Stimulated activated CD4-positive, alpha-beta T cell treated with anti-CD3 and anti-CD28 coated beads, Interleukin-2, amount 100 ng/mL, for 48 hours (primary cell): Measurements from ENCODE around the gene AUNIP.
"Not testable (repeated sequence)": the region's sequence is repeated elsewhere in the genome, so short reads cannot be mapped to it uniquely, and the experiment has no call there.

Experiments
- DNase-seq, 2 donors: peaks; one replicate each; pipeline ENCODE4 v3.0.0-alpha.2; 2020

AUNIP gene

DNA sequence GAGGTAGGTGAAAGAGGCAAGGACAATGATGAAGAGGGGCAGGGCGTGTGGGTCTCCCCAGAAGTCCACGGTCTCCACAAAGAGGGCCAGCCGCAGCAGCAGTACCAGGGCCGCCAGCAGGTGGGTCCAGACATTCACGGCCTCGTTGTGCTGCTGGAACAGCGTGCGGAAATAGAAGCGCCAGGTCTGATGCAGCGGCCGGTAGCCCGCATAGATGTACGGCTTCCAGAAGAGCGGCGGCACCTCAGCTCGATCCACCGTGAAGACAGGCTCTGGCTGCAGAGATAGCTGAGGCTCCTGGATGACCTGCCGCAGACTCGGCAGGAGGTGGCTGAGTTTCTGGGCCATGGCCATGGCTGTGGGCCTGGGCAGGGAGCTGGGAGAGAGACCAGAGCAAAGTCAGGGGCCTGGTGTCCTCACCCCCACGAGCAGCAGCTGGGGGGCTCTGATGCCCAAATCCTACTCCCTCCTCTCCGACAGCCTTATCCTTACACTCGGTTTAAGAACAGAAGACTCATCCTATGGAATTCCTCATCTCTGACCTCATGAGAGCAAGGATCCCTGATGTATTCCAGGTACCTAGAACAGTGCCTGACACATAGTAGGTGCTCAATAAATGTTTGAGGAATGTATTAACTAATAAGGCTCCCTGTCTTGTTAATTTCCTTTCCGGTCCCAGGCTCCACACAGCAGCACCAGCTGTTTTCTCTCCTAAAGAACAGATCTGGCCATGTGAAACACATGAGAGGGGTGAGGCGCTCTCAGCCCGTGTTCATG lies 4.4 kb upstream of the AUNIP start:
- DNase-seq: no peak

DNA sequence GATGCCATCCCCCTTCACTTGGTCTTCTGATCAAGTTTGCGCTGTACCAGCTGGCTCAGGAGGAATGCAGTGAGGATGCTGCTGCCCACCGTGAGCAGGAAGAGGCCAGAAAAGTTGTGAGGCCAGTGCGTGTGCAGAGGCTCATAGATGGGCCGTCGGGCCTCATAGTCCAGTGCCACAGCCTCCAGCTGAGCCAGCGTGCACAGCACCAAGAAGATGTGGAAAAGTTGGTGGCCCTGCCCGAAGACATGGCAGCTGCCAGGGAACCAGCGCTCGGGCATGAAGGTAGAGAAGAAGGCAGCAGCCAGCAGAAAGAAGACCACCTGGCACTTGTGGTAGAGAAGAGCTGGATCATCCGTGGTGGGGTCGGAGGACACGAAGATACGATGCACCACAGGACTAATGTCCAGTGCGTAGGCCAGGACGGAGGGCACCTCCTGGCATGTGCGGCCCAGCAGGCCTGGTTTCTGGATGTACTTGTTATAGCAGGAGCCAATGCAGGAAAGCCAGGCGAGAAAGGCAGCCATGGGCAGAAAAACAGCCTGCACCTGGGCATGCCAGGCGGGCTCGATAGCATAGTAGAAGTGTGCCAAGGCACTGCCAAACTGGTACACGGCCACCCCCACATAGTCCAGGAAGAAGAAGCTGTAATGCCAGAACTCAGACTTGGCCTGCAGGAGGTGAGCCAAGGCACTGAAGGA lies 3.7 kb upstream of the AUNIP start:
- no peak for DNase-seq

DNA sequence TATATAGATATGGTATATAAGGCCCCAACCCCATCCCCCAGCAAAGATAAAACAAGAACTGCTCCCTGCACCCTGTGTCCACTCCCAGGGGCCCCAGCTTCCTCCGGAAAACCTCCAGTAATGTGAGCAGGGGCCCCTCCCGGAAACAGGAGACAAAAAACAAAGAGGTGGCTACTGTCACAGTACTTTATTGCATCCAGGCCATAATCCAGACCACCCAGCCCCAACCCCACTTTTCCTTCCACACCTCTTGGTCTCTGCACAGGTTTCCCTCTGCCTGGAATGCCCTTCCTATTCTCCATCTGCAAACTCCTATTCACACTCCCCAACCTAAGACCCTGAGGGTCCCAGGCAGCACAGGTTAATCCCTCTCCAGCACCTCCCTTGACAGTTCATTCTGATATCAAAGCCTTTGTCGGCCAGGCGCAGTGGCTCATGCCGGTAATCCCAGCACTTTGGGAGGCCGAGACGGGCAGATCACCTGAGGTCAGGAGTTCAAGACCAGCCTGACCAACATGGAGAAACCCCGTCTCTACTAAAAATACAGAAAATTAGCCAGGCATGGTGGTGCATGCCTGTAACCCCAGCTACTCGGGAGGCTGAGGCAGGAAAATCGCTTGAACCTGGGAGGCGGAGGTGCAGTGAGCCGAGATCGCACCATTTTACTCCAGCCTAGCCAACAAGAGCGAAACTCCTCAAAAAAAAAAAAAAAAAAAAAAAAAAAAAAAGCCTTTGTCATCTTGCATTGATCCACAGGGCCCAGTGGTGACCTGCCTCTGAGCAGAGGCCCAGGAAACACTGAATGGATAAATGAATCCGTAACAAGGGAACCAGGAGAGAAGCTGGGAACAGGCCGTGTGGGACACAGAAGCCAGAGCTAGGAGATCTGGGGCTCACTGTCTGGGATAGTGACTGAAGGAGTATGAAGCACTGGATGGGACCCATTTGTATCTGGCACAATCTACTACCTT lies 2.3 kb upstream of the AUNIP start:
- no peak for DNase-seq

DNA sequence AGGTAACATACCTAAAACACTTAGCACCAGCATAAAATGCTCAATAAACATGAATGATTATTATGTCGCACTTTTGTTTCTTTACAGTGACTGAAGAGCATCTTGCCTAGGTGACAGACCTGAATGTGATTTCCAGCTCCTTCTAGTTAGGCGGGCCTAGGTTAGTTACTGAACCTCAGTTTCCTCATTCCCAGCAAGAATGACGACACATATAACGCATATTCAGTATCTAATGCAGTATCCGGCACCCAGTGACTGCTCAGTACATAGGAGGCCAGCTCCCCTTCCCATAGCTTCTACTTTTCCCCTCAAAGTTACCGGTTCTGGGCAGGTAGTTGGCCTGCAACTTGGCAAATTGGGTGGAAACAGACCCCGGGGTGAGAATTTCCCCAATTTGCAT lies 763 bp downstream of the AUNIP start:
- no peak for DNase-seq

DNA sequence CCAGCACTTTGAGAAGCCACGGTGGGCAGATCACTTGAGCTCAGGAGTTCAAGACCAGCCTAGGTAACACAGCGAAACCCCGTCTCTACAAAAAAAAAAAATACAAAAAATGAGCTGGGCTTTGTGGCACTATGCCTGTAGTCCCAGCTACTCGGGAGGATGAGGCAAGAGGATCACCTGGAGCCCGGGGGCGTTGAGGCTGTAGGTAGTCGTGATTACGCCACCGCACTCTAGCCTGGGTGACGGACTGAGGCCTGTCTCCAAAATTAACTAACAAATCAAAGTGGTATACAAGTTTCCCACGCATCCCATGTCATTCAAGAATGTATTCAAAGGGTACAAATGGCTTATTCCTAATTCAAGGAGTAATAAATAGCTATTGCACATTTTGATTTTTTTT lies 2.4 kb downstream of the AUNIP start:
- DNase-seq: no peak

DNA sequence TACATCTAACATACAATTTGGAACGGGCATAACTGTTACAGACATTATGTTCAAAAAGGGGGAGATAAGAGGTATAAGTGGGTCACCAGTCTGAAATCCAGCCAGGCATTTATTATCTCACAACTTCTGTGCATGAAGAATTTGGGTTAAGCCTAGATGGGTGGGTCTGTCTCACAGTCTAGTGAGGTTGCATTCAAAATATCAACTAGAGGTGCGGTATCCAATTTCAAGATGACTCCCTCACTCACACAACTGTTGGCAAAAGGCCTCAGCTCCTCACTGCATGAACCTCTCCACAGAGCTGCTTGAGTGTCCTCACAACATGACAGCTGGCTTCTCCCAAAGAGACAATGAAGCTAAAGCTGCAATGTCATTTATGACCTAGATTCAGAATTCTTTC lies 4.7 kb downstream of the AUNIP start:
- DNase-seq: no peak

DNA sequence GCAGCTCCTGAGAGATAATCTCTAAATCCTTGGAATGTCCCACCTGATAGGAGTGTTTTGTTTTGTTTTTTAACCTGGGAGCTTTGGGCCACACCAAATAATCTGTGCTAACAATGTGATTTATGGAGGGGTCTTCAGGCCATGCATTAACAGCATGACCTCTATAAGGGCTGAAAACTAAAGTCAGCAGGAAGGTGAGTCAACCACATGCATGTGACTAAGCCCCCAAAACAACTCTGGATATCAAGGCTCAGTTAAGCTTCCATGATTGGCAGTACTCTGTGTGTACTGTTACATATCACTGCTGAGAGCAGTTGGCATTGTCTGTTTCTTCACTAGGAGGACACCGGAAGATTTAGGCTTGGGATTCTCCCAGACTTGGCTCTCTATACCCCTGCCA lies 10.7 kb downstream of the AUNIP start:
- no peak for DNase-seq

DNA sequence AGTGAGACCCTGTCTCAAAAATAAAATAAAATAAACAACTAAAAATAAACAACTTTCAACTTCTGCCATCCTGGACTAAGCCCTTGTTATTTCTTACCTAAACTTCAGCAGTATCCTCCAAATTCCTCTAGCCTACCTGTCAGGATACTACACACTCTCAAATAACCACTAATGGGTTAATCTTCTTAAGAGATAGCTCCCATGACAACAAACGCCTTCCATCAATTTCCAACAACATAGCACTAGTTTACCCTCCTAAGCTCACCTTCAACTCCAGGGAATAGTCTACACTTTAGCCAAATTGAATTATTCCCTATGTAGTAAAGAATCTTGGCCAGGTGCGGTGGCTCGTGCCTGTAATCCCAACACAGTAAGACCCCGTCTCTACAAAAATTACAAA lies 11.3 kb downstream of the AUNIP start:
- no peak for DNase-seq

DNA sequence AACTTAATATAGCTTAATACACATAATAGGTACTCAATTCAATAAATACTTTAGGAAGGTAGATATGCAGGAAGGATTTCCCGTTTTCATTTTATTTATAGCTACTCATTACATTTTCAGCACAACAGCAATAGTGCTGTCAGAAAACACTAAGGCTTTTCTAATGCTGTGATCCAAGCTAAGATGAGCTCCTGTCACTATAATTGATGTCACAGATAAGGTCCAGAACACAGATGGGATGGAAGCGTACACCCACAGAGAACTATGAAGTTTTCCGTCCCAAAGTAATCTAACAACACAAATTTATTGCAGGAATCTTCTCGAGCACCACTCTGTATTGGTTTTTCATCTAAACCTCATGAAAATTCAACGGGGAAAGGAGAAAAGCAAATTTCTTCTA lies 13.6 kb downstream of the AUNIP start:
- no peak for DNase-seq

DNA sequence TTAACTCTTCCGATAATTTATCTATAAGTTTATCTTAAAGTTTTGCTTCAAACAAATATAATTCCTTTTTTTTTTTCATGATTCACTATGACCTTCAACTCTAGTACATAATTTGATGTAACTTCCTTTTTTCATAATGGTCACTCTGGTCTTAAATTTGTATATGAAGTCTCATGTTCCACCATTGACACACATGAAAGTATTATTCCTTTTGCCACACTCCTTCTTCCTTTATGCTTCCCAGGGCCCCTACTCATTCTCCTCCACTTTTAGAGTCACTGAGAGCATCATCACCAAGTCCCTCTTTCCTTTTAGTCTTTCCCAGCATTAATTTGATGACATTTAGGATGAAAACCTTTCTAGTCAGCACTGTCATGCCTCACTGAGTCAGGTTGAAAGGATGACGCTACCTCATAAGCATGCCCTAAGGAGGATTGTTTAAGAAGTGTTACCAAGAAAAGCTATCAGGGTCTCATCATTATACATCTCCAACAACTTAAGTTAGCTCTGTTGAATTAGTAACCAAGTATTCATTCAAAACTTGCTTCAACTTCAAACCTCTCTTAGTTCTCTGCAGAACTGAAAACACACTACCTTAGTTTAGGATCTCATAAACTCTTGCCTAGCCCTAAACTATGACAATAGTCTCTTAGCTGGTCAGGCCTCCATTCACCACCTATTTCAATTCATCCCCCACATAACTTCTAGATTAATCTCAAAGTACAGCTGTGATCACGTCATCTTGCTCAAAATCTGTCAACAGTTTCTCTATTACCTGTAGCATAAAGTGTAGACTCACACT lies 14.5 kb downstream of the AUNIP start:
- no peak for DNase-seq

DNA sequence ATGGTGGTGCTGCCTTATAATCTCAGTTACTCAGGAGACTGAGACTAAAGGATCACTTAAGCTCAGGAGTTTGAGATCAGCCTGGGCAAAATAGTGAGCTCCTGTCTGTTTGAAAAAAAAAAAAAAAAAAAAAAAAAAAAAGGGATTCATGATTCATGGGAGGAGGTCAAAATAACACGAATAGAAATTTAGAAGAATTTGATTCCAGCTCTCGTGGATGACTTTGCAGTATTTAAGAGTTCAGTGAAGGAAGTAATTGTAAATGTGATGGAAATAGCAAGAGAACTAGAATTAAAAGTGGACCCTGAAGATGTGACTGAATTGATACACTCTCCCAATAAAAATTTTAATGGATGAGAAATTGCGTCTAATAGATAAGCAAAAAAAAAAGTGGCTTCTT lies 15.8 kb downstream of the AUNIP start:
- DNase-seq: no peak

DNA sequence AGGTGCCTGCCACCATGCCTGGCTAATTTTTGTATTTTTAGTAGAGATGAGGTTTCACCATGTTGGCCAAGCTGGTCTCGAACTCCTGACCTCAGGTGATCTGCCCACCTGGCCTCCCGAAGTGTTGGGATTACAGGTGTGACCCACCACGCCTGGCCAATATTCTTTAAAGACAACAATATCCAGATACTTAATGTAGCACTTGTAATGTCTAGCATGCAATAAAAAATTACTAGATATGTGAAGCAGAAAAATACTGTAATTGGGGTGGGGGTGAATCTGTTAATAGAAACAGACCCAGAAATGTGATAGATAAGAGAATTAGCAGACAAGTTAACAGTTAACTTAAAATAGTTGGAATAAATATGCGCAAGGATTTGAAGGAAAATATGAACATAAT lies 19.4 kb downstream of the AUNIP start:
- DNase-seq: not testable (repeated sequence)

DNA sequence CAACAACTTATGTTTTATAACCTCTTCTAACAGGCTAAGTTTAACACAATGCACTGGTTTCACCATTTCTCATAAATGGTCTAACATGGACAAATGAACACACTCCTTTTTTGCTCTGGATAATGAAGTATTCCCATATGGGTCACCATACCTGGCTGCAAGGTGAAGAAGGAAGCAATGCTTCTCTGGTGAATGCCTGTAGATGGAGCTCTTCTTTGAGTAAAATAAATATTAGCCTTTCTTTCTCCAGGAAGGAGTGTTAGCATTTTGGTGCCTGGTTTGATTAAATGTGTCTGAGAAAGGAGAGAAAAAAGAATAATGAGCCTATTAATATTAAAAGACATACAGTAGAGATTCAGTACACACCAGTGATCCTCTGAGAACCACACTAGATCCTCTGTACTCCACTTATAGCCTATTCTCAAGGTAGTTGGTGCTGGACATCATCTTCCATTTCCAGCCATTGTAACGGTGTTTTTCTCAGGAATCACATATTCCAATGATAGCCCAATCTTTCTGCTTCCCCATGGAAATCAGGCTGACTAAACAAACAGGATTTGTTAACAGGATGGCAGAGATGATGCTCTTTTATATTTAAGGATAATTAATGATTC lies 21.9 kb downstream of the AUNIP start:
- no peak for DNase-seq

DNA sequence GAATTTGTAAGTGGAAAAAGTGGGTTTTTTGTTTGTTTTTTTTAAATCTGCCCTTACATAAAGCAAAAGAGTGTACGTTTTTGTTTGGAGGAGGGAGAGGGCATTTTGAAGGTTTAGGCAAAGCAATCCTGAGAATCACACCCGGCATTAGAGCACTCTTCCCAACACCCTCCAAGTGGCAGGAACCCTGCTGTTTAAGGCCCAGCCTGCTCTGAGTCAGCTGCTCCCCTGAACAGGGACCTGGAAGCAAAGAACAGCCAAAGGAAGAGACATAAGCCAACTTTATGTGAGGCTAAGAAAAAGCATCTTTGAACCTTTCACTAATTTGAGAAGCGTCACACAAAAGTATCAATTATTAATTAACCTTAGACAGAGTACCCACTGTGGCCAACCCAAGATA lies 22.6 kb downstream of the AUNIP start:
- DNase-seq: no peak

DNA sequence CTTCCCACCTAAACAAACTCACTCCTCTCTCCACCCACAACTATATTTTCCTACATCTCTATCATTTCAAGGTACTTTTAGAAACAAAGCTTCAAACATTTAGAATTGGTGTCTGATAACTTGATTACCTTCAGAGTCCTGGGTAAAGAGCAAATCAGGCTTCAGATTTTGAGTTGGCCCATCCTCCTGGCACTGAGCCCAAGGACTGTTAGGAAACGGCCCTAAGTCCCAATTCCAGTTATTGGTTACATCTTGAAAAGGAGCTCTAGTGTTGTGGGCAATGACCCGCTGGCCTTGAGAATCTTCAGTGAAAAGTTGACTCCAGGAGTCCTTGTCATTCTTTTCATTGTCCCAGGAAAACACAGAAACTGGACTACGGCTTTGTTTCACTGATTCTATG lies 24.4 kb downstream of the AUNIP start:
- DNase-seq: no peak

DNA sequence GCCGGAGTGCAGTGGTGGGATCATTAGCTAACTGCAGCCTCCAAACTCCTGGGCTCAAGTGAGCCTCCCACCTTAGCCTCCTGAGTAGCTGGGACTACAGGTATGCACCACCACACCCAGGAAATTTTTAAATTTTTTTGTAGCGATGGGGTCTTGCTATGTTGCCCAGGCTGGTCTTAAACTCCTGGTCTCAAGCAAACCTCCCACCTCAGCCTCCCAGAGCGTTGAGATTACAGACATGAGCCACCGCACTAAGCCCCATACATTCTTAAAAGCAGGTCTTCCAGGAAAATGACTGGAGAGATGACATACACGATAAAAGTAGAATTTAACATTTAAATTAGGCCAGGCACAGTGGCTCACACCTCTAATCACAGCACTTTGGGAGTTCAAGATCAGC lies 26.1 kb downstream of the AUNIP start:
- DNase-seq: no peak

DNA sequence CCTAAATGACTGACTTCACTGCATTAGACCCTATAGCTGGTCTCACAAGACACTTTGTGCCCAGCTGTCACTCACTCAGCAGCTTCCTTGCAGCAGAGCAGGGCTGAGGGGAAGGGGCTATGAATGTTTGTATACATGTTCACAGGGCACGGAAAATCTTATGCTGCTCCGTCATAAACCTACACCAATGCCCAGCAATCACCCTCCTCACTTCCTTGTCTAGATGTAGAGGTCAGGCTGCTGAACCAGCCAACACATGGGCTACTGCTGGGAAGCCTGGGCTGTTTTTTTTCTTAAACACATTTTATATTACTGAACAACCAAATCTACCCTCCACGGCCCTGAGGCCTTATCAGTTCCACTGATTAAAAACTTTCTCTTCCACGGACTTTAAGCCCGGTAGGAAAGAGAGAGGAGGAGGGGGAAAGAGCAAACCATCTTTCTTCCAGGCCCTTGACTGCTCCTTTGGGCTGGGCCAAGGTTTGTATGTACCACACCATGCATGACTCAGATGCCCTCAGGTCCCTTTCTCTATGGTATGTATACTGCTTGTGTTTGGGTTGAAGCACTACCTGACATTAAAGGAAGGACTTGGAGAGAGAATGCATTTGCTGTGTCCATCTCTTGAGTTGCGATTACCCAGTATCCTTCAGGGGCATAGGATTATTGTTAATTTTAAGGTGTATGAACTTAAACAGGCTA lies 26.8 kb downstream of the AUNIP start:
- no peak for DNase-seq

DNA sequence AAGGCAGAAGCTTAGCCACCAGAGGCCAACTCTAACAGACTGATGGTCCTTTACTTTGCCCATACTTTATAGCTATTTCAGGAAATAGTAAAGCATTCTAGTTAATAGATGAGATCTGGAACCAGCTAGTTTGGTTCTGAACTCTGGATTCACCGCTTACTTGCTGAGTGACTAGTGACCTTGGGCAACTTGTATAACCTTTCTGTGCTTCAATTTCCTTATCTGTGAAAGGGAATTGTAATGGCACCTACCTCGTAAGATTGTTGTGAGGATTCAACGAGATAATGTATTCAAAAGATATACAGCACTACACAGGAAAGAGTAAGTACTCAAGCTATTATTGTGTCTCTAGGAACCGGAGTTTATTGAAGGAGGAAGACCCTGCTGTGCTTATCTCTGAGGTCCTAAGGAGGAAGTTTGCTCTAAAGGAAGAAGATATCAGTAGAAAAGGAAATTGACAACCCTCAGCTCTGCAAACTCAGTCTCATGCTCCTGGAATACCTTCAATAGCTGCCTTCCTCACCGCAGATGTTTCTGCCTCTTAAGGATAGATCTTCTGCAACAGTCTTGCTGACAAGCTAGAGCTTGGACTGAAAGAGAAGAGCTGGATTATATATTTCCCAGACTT lies 27.6 kb downstream of the AUNIP start:
- no peak for DNase-seq

DNA sequence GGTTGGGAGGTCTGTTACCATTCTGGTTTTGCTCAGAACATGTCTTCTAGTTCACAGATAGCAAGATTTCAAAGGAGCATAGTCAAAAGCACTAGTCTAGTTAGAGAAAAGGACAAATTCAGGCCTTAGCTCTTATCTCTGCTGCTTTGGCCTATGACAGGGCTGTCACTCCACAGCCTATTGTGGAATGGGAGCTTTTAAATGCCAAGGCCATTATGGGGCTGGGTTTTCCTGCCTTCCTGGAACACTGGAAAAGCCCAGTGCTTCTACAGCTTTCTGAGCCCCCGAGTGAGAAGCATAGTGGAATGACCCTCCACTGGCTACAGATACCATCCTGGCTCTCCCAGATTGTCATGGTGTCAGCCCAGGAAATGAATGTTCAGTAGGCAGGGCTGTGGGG lies 30.2 kb downstream of the AUNIP start:
- no peak for DNase-seq

DNA sequence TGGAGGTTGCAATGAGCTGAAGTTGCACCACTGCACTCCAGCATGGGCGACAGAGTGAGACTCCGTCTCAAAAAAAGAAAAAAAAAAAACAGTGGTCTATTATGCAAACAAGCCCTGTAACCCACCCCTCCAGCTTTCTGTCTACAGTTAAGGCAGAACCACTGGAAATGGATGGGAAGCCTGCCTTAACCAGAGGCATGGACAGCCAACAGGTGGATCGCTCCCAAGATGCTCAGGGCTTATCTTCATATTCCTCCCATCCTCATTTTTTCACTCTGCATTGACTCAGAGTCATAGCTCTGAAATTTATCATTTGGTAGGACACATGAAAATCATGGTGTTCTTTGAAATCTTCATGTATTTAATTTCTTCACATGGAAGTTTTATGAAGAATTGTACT lies 30.8 kb downstream of the AUNIP start:
- no peak for DNase-seq

DNA sequence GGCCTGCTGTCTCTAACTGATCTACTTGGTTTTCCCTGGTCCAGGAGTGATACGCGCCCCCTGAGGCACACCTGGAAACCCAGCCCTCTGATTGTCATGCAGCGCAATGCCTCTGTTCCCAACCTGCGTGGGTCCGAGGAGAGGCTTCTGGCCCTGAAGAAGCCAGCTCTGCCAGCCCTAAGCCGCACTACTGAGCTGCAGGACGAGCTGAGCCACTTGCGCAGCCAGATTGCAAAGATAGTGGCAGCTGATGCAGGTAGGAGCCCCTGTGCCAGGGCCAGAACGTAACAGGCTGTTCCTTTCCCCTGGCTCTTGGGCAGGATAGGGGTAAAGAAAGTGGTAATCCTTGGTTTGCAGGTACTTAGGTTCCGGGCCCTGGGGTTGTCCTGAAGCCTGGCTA lies 32.7 kb downstream of the AUNIP start:
- DNase-seq: no peak
